Keratinocyte (primary cell): ENCODE measurements around the gene C16orf96.

Experiments
- EZH2 ChIP-seq: IDR thresholded peaks from one replicate; pipeline ENCODE4 v1.6.1; 2012; ENCODE audit warnings: inconsistent platforms, mild to moderate bottlenecking, low read length, moderate library complexity
- TF ChIP-seq, protein P1 (sequence below), 3 experiments: IDR thresholded peaks in 1 of 3; conservative IDR thresholded peaks in 1 of 3; optimal IDR thresholded peaks in 1 of 3; 2 replicates in 2 of 3; 3 replicates in 1 of 3; pipeline versions ENCODE3 to v1.5.1; 2011; ENCODE audit warnings: low read length in 3 of 3, mild to moderate bottlenecking in 3 of 3, moderate library complexity in 2 of 3, control low read depth in 1 of 3, inconsistent platforms in 1 of 3; ENCODE audit not compliant: insufficient read depth in 2 of 3; ENCODE audit errors: extremely low read depth in 1 of 3

- TF ChIP-seq, protein P1, sequence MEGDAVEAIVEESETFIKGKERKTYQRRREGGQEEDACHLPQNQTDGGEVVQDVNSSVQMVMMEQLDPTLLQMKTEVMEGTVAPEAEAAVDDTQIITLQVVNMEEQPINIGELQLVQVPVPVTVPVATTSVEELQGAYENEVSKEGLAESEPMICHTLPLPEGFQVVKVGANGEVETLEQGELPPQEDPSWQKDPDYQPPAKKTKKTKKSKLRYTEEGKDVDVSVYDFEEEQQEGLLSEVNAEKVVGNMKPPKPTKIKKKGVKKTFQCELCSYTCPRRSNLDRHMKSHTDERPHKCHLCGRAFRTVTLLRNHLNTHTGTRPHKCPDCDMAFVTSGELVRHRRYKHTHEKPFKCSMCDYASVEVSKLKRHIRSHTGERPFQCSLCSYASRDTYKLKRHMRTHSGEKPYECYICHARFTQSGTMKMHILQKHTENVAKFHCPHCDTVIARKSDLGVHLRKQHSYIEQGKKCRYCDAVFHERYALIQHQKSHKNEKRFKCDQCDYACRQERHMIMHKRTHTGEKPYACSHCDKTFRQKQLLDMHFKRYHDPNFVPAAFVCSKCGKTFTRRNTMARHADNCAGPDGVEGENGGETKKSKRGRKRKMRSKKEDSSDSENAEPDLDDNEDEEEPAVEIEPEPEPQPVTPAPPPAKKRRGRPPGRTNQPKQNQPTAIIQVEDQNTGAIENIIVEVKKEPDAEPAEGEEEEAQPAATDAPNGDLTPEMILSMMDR (optimal IDR thresholded peaks at IDR 0.05 in 1 of 3, IDR thresholded peaks at IDR 0.05 in 1 of 3, conservative IDR thresholded peaks at IDR 0.05 in 1 of 3; ENCODE audit: extremely low read depth in 1 of 3, insufficient read depth in 2 of 3, low read length in 3 of 3), result no peak
- no peak for TF ChIP-seq EZH2
Observed at GRCh38 chr16:4544473-4544872, 11.7 kb upstream of the C16orf96 start.
